HUDEP-2 (cell line): ENCODE data around the gene HIVEP2.

ENCODE experiments used
- DNase-seq, 76 experiments: peaks; one replicate each; lab custom pipeline; 2025; ENCODE audit not compliant: unreplicated experiment in 76 of 76; lab: John Stamatoyannopoulos, UW

HIVEP2 gene

DNA sequence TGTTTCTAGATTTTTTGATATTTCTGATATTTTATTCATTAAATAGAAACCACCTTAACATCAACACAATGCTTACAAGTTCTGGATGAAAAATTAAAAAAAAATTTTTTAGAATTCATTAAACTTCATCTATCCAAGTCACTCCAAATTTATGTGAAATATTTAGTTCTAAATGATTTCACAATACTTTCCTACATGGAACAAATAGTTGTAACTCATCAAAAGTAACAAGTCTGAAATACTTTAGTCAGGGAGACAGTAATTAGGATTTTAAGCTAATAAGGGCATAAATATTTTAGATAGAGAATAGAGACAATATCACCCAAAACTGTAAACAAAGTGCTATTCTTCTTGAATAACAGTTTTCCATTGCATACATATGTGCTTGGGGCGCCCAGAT is 147.8 kb downstream of the HIVEP2 start:
- DNase-seq: no peak

DNA sequence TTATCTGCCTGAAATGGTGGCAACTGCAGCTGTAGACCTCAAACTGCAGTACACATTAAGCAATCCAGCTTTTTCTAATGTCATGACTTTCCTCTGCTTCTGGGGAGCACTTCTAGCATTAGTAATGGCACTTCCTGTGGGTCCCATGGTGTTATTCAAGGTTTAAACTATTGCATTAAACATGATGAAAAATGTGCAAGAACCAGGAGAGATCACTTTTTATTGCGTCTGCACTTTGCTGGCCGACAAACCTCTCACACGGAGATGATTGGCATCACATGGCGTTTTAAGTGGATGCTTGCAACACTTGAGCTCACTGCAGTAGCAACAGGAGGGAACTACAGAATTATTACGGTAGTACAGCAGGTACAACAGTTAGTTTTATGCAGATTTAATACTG is 148.4 kb downstream of the HIVEP2 start:
- DNase-seq: no peak

- no peak for DNase-seq
Measured at GRCh38 chr6:142796024-142796423, 149.0 kb downstream of the HIVEP2 start.

DNA sequence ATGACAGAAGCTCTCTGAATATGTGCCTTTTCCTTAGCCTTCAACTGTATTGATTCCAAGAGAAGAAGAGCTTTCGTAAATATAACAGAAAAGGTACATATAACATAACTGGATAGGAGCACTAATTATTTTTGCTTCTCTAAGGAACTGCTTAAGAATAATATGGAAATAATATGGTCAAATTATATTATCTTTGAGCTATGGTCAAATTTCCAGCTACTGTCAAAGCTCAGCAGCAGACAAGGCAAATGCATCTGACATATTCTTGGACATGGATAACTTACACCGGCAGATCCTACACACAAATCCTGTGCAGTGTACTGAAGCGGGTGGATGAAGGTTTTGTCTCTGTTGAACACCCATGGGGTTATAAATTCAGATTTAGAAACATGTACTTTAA is 150.6 kb downstream of the HIVEP2 start:
- no peak for DNase-seq

- no peak for DNase-seq
Measured at GRCh38 chr6:142790257-142790656, 154.7 kb downstream of the HIVEP2 start.

GRCh38 chr6:142787422-142787821 is 157.6 kb downstream of the HIVEP2 start:
- no peak for DNase-seq

DNA sequence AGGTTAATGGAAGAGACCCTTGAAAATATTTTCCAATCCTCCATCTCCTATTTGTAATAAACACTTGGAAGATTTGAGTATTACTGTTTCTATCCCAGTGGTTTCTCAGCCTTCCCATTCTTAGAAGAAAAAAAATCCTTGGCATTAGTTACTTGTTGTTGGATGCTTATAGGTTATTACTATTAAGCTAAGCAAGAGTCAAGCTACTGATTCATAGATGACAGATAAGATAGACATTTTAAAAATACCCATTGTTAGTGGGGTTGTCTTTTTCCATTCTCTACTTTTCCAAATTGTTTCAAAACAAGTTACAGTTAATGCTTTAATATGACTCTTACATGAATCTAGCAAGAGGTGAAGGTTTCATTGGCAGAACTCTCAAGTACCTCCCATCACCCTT is 158.5 kb downstream of the HIVEP2 start:
- no peak for DNase-seq

- no peak for DNase-seq
Measured at GRCh38 chr6:142784344-142784743, 160.6 kb downstream of the HIVEP2 start.

- no peak for DNase-seq
Measured at GRCh38 chr6:142783499-142783898, 161.5 kb downstream of the HIVEP2 start.

DNA sequence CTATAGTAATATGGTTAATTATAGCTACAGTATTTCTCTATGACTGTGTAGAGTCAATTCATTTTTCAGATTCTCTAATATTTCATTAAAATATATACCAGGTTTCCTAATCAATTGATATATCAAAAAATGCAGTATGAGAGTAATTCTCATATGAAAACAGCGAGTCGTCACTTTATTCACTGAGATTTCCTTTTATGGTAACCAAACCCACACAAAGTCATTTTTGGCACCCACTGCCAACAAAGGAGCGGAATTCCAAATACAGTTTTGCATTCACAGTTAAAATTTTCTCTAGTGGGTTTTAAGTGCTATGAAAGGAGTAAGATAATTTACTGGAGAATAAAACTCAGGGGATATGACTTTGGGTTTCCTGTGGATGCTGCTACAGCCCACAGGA is 163.8 kb downstream of the HIVEP2 start:
- no peak for DNase-seq

DNA sequence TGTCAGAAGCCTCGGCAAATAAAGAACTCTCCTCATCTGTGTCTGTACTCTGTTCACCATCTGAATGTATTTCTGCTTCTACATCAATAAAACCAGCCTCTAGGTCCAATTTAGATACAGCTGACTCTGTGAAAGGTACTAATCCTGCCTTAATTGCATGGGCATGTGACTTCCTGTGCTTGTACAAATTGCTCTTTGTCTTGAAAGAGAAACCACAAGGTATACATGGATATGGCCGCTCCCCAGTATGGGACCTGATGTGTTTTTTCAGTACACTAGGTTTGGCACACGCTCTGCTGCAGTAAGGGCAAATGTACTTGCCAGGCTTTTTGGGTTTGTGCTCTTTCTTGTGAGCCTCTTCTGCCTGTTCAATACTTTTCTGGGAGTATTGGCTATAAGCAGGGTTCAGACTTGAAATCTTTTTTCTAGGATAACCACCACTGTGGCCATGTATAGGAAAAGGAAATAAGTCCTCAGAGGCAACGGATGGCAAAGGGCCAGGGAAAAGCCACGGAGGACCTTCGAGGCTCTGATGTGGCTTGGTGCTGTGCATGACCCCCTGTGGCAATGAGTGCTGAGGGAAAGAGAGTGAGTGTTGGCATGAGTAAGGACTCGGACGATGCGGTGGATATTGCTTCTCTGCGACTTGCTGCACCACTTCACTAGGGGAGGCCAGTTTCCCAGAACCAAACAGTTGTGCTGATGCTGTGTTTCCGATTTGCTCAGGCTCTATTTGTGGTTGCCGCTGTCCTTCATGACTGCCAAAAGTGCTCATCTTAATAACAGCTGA is 170.9 kb downstream of the HIVEP2 start:
- DNase-seq: no peak

- DNase-seq: no peak
Measured at GRCh38 chr6:142773324-142773723, 171.7 kb downstream of the HIVEP2 start.

DNA sequence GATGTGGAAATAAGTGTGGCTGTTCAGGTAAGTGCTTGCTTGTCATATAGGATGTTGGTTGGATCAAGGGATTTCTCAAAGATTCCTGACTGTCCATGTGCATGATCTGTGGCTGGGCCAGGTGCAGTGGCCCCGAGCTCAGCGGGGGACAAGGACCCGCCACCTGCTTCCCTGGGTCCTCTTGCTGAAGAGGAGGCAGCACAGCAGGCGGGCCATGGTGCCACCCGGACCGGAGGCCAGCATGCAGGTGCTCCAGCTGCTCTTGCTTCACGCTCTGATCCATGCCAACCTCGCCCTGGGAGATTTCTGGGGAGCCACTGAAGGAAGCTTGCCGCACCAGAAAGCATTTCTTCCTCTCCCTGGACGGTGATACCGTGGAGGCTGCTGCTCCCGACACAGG is 173.8 kb downstream of the HIVEP2 start:
- no peak for DNase-seq

DNA sequence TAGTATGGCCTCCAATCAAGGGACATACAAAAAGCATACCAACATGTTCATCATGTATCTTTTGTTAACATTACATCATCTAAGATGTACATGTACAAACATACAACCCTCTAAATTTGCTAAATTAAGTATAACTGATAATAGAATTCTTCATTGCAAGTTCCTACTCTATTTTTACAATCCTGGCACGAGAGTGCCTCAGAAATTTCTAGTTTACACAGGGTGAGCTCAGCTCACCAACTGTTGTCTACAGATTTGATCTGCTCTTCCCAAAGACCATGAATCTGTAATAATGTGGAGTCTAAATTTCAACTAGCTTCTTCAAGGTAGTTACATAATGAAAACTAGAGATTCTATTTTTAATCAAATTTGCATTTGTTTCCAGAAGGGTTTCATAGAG is 179.7 kb downstream of the HIVEP2 start:
- no peak for DNase-seq

- DNase-seq: no peak
Measured at GRCh38 chr6:142764311-142764710, 180.7 kb downstream of the HIVEP2 start.

GRCh38 chr6:142763205-142763604 is 181.8 kb downstream of the HIVEP2 start:
- DNase-seq: no peak

- DNase-seq: no peak
Measured at GRCh38 chr6:142761756-142762155, 183.2 kb downstream of the HIVEP2 start.

DNA sequence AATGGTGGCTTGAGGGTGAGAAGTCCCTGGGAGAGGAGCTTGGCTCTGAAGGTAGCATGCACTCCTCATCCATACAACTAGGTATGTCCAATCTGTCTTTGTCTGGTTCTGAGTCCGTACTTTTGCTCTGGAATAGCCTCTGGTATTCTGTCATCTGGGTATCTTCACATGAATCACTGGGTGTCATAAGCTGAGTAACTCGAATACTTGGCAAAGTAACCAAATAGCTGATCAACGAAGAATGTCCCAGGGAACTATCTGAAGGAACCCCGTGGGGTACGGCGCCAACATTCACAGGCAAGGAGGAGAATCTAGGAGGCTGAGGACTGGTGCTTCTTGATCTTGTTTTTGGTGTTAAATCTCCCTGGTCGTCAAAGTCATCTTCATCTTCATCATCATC is 184.8 kb downstream of the HIVEP2 start:
- DNase-seq: no peak

DNA sequence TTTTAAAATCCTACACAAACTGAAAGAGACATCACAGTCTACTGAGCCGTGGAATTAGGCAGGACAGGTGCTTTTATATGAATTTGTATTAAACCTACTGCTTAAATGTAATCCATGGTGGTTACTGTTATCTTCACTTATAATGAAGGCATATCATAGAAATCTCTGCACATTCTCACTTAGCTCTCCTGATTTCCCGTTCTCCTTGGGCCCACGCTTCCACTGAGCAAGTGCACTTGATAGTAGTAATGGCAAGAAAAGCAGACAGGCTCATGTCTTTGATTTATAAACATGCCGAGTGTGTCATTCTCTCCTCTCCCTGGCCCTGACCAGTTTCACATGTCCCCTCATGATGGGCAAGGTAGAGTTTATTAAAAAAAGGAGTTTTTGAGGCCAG is 186.3 kb downstream of the HIVEP2 start:
- no peak for DNase-seq

GRCh38 chr6:142757852-142758628 is 186.9 kb downstream of the HIVEP2 start:
- no peak for DNase-seq

DNA sequence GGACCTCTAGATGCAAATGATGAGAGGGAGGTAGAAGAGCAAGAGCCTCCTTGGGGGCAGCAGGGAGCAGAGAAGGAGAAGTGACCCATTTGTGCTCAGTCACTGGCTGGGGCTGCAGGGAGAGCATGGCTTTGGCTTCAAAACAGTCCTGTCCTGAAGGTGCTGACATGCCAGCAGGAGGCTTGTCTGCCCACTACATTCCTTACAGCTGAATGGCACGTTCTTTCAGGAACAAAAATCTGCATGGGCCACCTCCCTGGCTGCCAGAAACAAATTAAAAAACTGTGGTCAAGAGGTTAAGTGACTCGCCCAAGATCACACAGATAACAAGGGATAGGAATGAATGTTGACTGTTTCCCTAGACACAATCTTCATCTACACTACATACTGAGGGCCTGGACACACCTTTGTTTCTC is 188.8 kb downstream of the HIVEP2 start:
- no peak for DNase-seq

GRCh38 chr6:142753196-142753595 is 191.8 kb downstream of the HIVEP2 start:
- DNase-seq: no peak
